GM23248 (cell line): ENCODE results near the gene CKAP4. TPM values are rescaled to one million over a fixed set of nuclear protein-coding genes. Genes with fewer than 3 reads are reported as not detected.
A peak's percentile ranks its signal among the peaks of the same experiment; 100 is the strongest.

Experiments
- DNase-seq: peaks from one replicate; pipeline ENCODE4 v3.0.0-alpha.2; 2015
- H2AFZ ChIP-seq: fragments of 200-600 bp; sonication (generic); 2 replicates; pipeline ENCODE4 v1.6.1; 2016; ENCODE audit warnings: antibody characterized with exemption
- H3F3A ChIP-seq: fragments of 200-600 bp; sonication (generic); 2 replicates; pipeline ENCODE4 v1.6.1; 2016; ENCODE audit warnings: mild to moderate bottlenecking, antibody characterized with exemption, mixed run types; ENCODE audit not compliant: insufficient read depth
- H3K27ac ChIP-seq: fragments of 200-600 bp; sonication (generic); 2 replicates; pipeline ENCODE4 v1.5.1; 2016; ENCODE audit warnings: mild to moderate bottlenecking
- H3K27me3 ChIP-seq: fragments of 200-600 bp; sonication (generic); replicated peaks from 2 replicates; pipeline ENCODE4 v1.6.1; 2016; ENCODE audit warnings: mild to moderate bottlenecking; ENCODE audit not compliant: insufficient read depth
- H3K36me3 ChIP-seq: fragments of 200-600 bp; sonication (generic); 2 replicates; pipeline ENCODE4 v1.6.1; 2016; ENCODE audit warnings: low read depth, mild to moderate bottlenecking
- H3K4me1 ChIP-seq: fragments of 200-600 bp; sonication (generic); 2 replicates; pipeline ENCODE4 v1.6.1; 2016; ENCODE audit warnings: mild to moderate bottlenecking; ENCODE audit not compliant: insufficient read depth
- H3K4me2 ChIP-seq: fragments of 200-600 bp; sonication (generic); one replicate; pipeline ENCODE4 v1.6.1; 2016; ENCODE audit warnings: mild to moderate bottlenecking; ENCODE audit not compliant: unreplicated experiment
- H3K4me3 ChIP-seq: fragments of 200-600 bp; sonication (generic); 2 replicates; pipeline ENCODE4 v1.5.1; 2016; ENCODE audit warnings: mild to moderate bottlenecking
- H3K79me2 ChIP-seq: fragments of 200-600 bp; sonication (generic); 2 replicates; pipeline ENCODE4 v1.6.1; 2016; ENCODE audit warnings: mild to moderate bottlenecking; ENCODE audit not compliant: insufficient read depth
- H3K9ac ChIP-seq: fragments of 200-600 bp; sonication (generic); 2 replicates; pipeline ENCODE4 v1.6.1; 2016; ENCODE audit warnings: mild to moderate bottlenecking
- H3K9me2 ChIP-seq: fragments of 200-600 bp; sonication (generic); 2 replicates; pipeline ENCODE4 v1.6.1; 2016; ENCODE audit warnings: mixed run types, mild to moderate bottlenecking, moderate library complexity; ENCODE audit not compliant: insufficient read depth
- H3K9me3 ChIP-seq: fragments of 200-600 bp; sonication (generic); one replicate; pipeline ENCODE4 v1.6.1; 2017; ENCODE audit warnings: low read depth
- H4K20me1 ChIP-seq: fragments of 200-600 bp; sonication (generic); 2 replicates; pipeline ENCODE4 v1.6.0; 2016; ENCODE audit not compliant: insufficient read depth
- EZH2 ChIP-seq: fragments of 200-600 bp; sonication (generic); IDR thresholded peaks from 2 replicates; pipeline ENCODE4 v1.6.1; 2018; ENCODE audit warnings: antibody characterized with exemption, mild to moderate bottlenecking; ENCODE audit not compliant: insufficient read depth, poor library complexity, severe bottlenecking
- EZH2phosphoT487 ChIP-seq: fragments of 200-600 bp; sonication (generic); IDR thresholded peaks from 2 replicates; pipeline ENCODE4 v1.6.1; 2018; ENCODE audit warnings: antibody characterized with exemption, moderate library complexity, mild to moderate bottlenecking, low read depth; ENCODE audit not compliant: insufficient read depth
- WGBS, 2 experiments: methylation state at CpG; one replicate each; pipeline ENCODE4 v1.1.6; 2015 to 2017; ENCODE audit warnings: low lambda C conversion rate in 2 of 2, low coverage in 1 of 2; ENCODE audit errors: missing lambda C conversion rate in 2 of 2; 5-methylcytosine and 5-hydroxymethylcytosine counted together
- in situ Hi-C: fragments of 300-500 bp; cut with MboI; formaldehyde crosslinking; loops from 2 replicates; pipeline ENCODE4 v1.15.0; 2020
- polyA plus RNA-seq: library from polyadenylated mRNA; unstranded; fragments of >200 nt; fragmentation: Nextera tagmentation; extraction: Ambion mirVana; gene quantifications from 2 replicates; pipeline ENCODE4 v1.2.1, GENCODE V29; 2016
- total RNA-seq: library from RNA; depleted of rRNA; stranded (reverse); fragments of >200 nt; shearing (Covaris generic); gene quantifications from 2 replicates; pipeline ENCODE4 v1.2.3, GENCODE V29; 2014

The CKAP4 gene
- total and polyA plus RNA-seq, 2 experiments from 2014 or later, result 219 to 318 TPM

- 93 to 99% methylated on average over 16 to 26 of the region's 26 CpGs for WGBS, 2 experiments
Measured at GRCh38 chr12:106233011-106233410, 14.8 kb downstream of the CKAP4 start.

DNA sequence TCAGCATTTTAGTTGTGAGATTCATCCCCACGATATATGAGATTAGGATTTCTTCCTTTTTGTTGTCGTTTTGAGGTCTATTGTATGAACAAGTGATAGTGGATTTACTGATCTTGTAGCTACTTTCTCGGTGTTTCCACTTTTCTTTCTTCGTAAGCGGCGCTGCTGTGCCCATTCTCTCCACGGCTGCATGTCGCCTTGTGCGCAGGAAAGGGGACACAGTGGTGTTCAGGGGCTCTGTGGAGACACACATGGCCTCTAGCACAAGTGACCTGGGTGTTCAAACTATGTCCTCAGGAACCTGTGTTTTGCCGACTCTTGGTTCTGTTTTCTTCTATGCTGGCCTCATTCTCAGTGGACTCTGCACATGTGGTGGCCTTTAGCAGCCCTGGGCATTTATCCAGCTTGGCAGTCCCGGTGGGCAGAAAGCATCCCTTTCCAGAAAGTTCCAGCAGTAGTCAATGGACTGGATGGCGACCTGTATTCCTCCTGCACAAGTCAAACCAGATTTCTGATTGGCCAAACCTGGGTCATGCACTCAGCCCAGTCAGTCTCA lies 18.7 kb downstream of the CKAP4 start:
- Histone ChIP-seq H3K27me3 (no peaks in the 10 kb centered on the region), H3K9ac (no peak overlapping the region), H3K9me2 (no peaks in the 10 kb centered on the region), H2AFZ (no peak overlapping the region), H4K20me1 (no peaks in the 10 kb centered on the region), H3K79me2 (no peaks in the 10 kb centered on the region), H3K4me3 (no peak overlapping the region), H3K4me2 (no peak overlapping the region), H3K36me3 (no peaks in the 10 kb centered on the region), H3K4me1 (peaks cover 11% of the 10 kb centered on the region), H3K9me3 (no peaks in the 10 kb centered on the region), H3F3A (0 out of 2 replicates have a peak, but pooled peaks cover 8% of the 10 kb centered on the region), H3K27ac (no peak overlapping the region)
- in situ Hi-C loops, result no loop called here
- no peak for TF ChIP-seq EZH2phosphoT487
- no peak for DNase-seq
- 85 to 86% methylated on average over 12 of the region's 12 CpGs for WGBS, 2 experiments

More at GRCh38 chr12:106233011-106233410, 14.8 kb downstream of the CKAP4 start:
- in situ Hi-C loops, result no loop called here
- Histone ChIP-seq H3F3A (peaks cover 42% of the 10 kb centered on the region), H2AFZ (no peak overlapping the region), H3K9ac (no peak overlapping the region), H3K9me3 (no peaks in the 10 kb centered on the region), H3K9me2 (no peaks in the 10 kb centered on the region), H3K36me3 (peaks cover 13% of the 10 kb centered on the region; the same call in 1 of the 2 replicates), H4K20me1 (no peaks in the 10 kb centered on the region), H3K4me2 (no peak overlapping the region), H3K27ac (no peak overlapping the region), H3K4me1 (0 out of 2 replicates have a peak, but pooled peaks cover 4% of the 10 kb centered on the region), H3K4me3 (no peak overlapping the region), H3K27me3 (no peaks in the 10 kb centered on the region), H3K79me2 (peaks cover 10% of the 10 kb centered on the region)
- TF ChIP-seq EZH2, result no peak
- TF ChIP-seq EZH2phosphoT487, result no peak
- DNase-seq, result no peak

- H2AFZ ChIP-seq, result no peak overlapping the region
- H3F3A ChIP-seq, result 0 out of 2 replicates have a peak, but pooled peaks cover 4% of the 10 kb centered on the region
- H3K9me3 ChIP-seq, result no peaks in the 10 kb centered on the region
- no peaks in the 10 kb centered on the region for H3K27me3 ChIP-seq
- no peak overlapping the region for H3K4me2 ChIP-seq
- no peaks in the 10 kb centered on the region for H4K20me1 ChIP-seq
- no peak overlapping the region for H3K9ac ChIP-seq
- WGBS, 2 experiments, result 86 to 90% methylated on average over 7 of the region's 7 CpGs
- no peaks in the 10 kb centered on the region for H3K79me2 ChIP-seq
- H3K27ac ChIP-seq, result no peak overlapping the region
- in situ Hi-C loops, result no loop called here
- no peak for TF ChIP-seq EZH2
- TF ChIP-seq EZH2phosphoT487, result no peak
- peaks cover 11% of the 10 kb centered on the region for H3K4me1 ChIP-seq
- no peaks in the 10 kb centered on the region for H3K9me2 ChIP-seq
- no peak for DNase-seq
- no peak overlapping the region for H3K4me3 ChIP-seq
- H3K36me3 ChIP-seq, result no peaks in the 10 kb centered on the region
Measured at GRCh38 chr12:106228320-106228710, 19.5 kb downstream of the CKAP4 start.

DNA sequence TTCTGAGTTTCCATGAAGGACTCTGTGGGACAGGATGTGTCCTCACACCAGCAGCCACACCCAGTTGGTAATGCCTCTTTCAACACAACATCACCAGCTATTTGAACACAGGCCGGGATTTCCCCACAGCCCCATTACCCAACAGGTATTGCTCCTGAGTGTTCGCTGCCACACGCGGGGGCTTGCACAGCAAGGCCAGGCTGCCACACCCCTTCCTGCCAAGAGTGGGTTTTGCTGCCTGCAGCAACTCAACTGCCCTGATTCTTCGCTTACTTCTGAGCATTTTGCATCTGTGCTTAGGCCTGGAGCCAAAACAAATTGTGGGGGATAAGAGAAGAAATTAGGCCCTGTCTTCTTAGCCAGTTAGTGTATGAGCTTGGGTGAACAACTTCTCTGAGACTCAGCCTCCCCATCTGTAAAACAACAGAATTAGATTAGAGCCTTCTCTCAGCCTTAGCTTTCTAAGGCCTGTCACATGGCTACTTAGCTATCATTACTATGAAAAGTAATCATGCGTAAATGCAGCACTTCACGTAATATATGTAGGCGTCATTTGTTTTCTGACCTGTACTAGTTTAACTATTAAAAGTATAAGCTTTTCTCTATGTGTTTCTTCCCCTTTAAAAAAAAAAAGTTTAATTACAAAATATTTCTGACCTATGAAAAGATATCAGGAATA lies 20.0 kb downstream of the CKAP4 start:
- Histone ChIP-seq H2AFZ (peak overlapping the region; percentile 69), H3K4me2 (no peak overlapping the region), H3F3A (0 out of 2 replicates have a peak, but pooled peaks cover 4% of the 10 kb centered on the region), H4K20me1 (no peaks in the 10 kb centered on the region), H3K9me2 (no peaks in the 10 kb centered on the region), H3K36me3 (no peaks in the 10 kb centered on the region), H3K27me3 (no peaks in the 10 kb centered on the region), H3K4me3 (no peak overlapping the region), H3K9me3 (no peaks in the 10 kb centered on the region), H3K79me2 (no peaks in the 10 kb centered on the region), H3K4me1 (peaks cover 11% of the 10 kb centered on the region), H3K27ac (no peak overlapping the region), H3K9ac (peak overlapping the region; percentile 45)
- no peak for TF ChIP-seq EZH2
- no peak for TF ChIP-seq EZH2phosphoT487
- DNase-seq, result peak; percentile 58
- in situ Hi-C loops, result no loop called here
- WGBS, 2 experiments, result 92 to 93% methylated on average over 8 of the region's 8 CpGs
